ENCODE measurements around the gene IL16.
"Not testable (repeated sequence)": the region's sequence is repeated elsewhere in the genome, so short reads cannot be mapped to it uniquely, and the experiment has no call there.

IL16 gene

DNA sequence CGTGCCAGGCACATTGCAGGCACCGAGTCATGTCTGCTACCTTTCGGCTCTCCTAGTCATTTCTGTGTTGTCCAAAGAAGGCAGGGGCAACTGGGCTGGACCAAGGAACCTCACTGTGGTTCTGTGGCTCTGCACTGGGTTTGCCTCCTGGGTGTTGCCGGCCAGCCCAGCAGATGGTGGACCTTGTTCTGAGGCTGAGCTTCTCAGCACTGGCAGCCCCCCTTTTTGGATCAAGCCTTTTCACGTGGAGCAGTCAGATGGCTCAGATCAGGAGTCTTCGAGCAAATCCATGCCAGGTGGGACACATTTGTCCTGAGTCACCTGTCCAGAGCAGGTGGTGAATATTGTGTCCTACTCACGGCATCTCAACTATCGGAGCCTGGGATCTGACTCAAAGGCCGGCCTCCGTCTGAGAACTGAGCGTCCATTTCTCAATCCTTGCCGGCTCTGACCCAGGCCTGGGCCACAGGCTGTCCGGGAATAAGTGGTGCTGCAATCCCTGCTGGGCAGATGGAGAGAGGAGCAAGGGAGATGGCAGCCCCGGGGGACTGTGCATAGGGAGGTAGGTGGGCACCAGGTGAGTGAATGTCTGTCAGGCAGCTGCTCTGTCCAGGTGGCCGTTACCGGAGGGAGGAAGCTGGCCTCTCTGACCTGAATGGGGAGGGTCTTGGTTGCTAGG is at the start of gene IL16:
IL16 (plus strand) TSS at position 304 of the 679 bp plus-strand sequence. CDS start 28,521 bp downstream, outside the sequence.
- DNase-seq (ENCODE audit: low spot score), result no peak

GRCh38 chr15:81151389-81151788 is 45.3 kb upstream of the IL16 start:
- no peak for DNase-seq (ENCODE audit: low spot score)

DNA sequence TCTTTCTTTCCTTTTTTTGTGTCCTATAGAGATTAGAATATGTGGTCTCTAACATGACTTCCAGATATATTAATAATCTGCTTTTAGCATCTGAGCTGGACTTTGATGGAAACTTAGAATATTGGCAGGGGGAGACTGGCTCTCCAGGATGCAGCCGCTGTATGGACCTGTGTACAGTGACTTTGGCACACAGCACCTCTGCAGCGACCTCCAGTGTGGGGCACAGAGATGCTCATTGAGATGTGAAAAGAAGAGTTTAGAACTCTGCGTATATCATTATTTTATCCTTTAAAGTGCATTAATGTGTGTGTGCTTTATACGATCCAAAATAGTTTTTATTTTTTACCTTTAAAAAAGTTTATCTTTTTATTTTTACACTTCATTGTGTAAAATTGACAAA is 44.3 kb upstream of the IL16 start:
- DNase-seq (ENCODE audit: low spot score), result no peak

GRCh38 chr15:81152799-81153198 is 43.9 kb upstream of the IL16 start:
- DNase-seq (ENCODE audit: low spot score), result no peak

GRCh38 chr15:81155375-81156218 is 41.1 kb upstream of the IL16 start:
- peak; percentile 21 for DNase-seq (ENCODE audit: low spot score)

- DNase-seq (ENCODE audit: low spot score), result no peak
These were observed 40.4 kb upstream of the IL16 start for GRCh38 chr15:81156324-81156723.

DNA sequence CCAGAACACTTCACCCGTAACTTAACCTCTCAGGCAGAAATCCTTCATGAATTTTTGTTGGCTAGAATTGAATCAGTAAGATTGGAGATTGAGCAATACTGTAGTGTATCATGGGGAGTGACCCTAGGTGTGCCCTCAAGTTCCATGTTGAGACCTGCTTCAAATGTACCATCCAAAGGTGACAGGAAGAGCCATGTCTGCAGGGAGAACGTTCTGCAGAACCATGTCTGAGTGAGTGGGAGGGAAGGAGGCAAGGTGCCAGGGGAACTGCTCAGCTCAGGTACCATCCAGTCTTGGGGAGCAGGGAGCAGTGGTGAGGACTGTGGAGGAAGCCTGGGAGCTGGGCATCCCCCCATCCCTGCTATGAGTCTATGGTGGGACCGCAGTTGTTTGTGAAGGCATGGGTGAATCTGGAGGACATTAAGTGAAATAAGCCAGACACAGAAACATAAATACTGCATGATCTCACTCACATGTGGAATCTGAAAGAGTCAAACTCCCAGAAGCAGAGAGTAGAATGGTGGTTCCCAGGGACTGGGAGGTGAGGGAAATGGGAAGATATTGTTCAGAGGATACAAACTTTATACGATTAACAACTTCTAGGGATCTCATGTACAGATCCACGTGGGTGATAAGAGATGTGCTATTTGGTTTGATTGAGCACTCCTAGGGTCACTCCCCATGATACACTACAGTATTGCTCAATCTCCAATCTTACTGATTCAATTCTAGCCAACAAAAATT is 39.3 kb upstream of the IL16 start:
- no peak for DNase-seq (ENCODE audit: low spot score)

DNA sequence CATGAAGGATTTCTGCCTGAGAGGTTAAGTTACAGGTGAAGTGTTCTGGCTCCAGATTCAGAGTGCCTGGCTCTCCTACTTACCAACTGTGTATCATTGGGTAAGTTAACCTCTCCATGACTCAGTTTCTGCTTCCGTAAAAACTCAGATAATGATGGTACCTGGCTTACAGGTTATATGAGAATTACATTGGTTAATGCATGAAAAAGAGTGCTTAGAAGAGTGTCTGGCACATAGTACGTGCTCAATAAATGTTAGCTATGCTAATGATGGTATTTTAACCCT is 38.8 kb upstream of the IL16 start:
- no peak for DNase-seq (ENCODE audit: low spot score)

DNA sequence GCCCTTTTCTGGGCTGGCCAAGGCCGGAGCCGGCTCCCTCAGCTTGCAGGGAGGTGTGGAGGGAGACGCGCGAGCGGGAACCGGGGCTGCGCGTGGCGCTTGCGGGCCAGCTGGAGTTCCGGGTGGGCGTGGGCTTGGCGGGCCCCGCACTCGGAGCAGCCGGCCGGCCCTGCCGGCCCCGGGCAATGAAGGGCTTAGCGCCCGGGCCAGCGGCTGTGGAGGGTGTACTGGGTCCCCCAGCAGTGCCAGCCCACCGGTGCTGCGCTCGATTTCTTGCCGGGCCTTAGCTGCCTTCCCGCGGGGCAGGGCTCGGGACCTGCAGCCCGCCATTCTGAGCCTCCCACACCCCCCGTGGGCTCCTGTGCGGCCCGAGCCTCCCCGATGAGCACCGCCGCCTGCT is 38.1 kb upstream of the IL16 start:
- not testable (repeated sequence) for DNase-seq (ENCODE audit: low spot score)

DNA sequence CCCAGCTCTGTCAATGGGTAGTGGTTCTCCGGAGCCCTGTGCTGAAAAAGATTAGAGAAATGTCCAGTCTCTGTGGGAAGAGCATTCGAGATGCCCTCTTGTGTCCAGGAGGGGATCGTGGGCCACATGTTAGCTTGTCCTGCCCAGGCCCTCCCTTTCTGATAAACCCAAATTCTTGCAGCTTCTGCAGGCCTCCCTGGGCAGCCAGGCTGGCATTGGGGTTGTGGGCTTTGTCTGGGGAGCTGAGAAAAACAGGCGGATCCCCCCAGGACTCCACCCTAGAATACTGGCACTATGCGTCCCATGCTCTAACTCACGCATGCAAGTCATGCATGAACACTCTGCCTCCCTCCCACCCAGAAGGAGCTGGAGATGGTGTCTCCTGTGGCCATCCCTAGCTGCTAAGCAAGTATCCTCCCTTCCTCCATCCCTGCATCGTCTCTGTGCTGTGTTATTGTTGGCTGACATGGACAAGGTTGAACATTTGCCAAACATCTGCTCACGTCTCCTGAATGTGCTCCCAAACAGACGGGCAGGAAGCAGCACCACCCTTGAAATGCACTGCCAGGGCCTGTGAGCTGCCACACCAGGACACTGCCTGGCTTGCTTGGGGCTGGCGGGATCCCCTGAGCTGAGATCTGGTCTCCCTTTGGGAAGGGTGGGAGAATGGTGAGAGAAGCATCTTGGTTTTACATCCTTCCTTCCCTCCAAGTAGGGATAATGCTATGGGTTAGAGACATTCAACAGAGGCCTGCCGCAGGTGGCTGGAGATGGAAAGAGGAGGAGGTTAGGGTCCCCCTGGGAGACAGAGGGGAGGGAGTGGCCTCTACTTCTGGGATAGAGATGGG is 36.1 kb upstream of the IL16 start:
- DNase-seq (ENCODE audit: low spot score), result no peak

GRCh38 chr15:81161160-81161673 is 35.5 kb upstream of the IL16 start:
- no peak for DNase-seq (ENCODE audit: low spot score)

- DNase-seq (ENCODE audit: low spot score), result no peak
These were observed 34.8 kb upstream of the IL16 start for GRCh38 chr15:81161851-81162250.

DNA sequence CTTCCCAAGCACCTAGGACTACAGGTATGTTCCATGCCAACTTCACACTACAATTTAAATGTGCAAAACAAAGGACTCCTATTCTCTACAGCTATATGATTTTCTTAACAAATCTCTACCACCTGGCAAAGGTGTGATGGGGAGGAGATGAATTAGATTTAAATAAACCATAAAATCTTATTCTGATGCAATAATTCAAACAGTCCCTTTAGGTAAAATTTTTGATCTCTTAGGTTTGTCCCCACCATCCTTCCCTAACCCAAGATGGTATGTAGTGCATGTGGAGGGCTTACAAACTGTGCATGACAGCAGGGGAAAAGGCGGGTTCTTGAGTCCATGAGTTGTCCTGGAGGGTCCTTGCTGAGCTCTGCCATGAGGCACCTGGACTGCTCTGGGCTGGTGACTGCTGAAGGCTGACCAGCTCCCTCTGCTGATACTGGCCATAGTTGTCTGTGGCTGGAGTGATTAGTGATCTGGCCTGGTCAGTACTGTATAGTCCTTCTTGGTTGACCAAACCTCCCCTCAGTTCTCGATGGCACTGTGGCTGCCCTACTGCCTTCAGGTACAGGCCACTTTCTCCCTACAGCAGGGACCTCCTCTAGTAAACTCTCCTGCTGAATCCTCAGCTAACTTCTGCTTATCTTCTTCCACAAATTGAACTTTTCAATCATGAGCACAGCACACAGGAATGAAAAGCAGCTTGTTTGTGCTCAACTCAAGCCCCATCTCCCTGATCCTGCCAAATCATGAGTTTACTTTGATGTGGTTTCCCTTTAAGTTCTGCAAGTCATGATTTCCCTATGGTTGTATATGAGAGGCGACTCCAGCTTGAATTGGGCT is 32.5 kb upstream of the IL16 start:
- peak; percentile 31 for DNase-seq (ENCODE audit: low spot score)

- no peak for DNase-seq (ENCODE audit: low spot score)
These were observed 31.1 kb upstream of the IL16 start for GRCh38 chr15:81165535-81165934.

DNA sequence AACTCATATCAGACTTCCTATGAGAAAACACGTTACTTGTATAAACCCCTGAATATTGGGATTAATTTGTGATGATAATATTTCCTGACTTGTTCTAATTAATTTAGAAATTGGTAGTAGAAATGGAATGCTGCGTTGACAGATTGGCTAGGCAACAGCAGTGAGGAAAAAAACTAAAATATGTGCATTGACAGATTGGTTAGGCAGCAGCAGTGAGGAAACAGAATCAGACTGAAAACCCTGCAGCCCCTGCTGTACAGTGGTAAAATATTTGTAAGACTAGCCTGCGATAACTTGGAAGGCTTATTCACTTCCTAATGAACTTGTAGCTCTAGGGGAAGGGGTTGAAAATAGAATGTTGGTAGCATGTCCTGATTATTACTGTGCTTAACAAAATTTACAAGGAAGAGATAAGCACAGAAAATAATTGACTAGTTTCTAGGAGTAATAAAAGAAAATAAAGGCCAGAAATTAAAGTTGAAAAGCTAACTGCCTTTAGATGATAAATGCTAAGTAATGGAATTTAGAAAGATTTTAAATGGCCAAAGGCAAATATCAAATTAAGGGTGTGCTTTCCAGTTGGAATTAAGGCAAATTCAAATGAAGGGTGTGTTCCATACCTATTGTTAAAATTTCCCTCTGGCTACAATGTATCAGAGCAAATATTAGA is 29.9 kb upstream of the IL16 start:
- no peak for DNase-seq (ENCODE audit: low spot score)

DNA sequence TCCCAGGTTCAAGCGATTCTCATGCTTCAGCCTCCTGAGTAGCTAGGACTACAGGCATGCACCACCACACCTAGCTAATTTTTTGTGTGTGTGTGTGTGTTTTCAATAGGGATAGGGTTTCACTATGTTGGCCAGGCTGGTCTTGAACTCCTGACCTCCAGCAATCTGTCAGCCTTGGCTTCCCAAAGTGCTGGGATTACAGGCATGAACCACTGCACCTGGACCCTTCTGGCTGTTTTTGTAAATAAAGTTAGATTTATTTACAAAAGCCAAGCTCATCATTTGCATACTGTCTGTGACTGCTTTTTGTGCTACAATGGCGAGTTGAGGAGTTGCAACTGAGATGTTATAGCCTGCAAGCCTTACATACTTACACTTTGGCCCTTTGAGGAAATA is 28.6 kb upstream of the IL16 start:
- DNase-seq (ENCODE audit: low spot score), result no peak

GRCh38 chr15:81168644-81169043 is 28.0 kb upstream of the IL16 start:
- DNase-seq (ENCODE audit: low spot score), result no peak

DNA sequence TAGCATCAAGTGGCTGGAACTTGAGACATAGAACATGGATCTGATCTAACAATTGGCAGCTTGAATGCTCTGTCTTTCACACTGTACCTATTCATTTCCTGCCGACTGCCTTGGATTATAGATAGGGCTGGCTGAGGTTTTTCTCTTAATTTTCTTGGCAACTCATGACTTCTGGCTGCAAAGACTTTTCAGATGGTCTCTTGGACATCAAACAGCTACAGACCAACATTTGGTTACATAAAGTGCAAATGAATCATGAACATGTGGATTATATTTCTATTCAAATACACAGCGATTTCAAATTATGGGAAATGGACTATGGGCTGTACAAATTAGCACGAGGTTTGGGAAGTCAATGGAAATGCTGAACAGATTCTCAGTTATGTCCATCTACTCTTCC is 26.2 kb upstream of the IL16 start:
- DNase-seq (ENCODE audit: low spot score), result no peak

DNA sequence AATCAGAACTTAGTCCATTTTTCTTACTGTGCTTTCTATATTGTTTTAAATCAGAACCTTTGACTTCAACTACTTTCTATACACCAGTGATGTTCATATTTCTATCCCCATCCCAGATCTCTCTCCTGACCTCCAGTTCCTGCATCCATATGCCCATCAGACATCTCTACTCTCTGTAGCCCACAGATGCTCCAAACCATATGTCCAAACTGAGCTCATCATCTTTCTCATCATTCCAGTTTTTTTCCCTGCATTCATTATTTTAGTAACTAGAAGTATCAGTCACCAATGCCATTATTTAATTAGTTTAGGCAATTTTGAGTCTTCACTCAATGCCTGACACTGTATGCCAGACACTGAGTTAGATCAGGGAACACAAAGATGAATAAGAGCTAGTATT is 25.4 kb upstream of the IL16 start:
- no peak for DNase-seq (ENCODE audit: low spot score)

- no peak for DNase-seq (ENCODE audit: low spot score)
These were observed 22.4 kb upstream of the IL16 start for GRCh38 chr15:81174125-81174791.
